T-cell (primary cell): ENCODE results near the gene RFTN1. TPM values are rescaled to one million over a fixed set of nuclear protein-coding genes. Genes with fewer than 3 reads are reported as not detected.

ENCODE experiments used
- ATAC-seq, 4 experiments: fragments of 200-7000 bp in 3 of 4; fragments of 150-1000 bp in 1 of 4; cut with Tn5 transposase; replicated peaks in 1 of 4; 1 replicate in 3 of 4; 2 replicates in 1 of 4; pipeline ENCODE4 v1.10.0; 2021; ENCODE audit warnings: moderate library complexity in 3 of 4, mild to moderate bottlenecking in 2 of 4, moderate number of reproducible peaks in 1 of 4
- CTCF ChIA-PET, 2 donors: fragments of 300-600 bp; sonication (Branson Sonifier 250); formaldehyde crosslinking; loops; one replicate each; lab custom pipeline; 2022; ENCODE audit warnings: antibody characterized with exemption in 2 of 2; lab: Charles Lee
- POLR2A ChIA-PET, 2 donors: fragments of 300-600 bp; sonication (Branson Sonifier 250); formaldehyde crosslinking; loops; one replicate each; lab custom pipeline; 2022; ENCODE audit warnings: antibody characterized with exemption in 2 of 2; lab: Charles Lee
- DNase-seq, 35 experiments: peaks; one replicate each; pipeline versions ENCODE4 v3.0.0 to v3.0.0-alpha.2; 2013 to 2023
- H3K27ac ChIP-seq: one replicate; pipeline ENCODE4 v1.5.1; 2013; ENCODE audit warnings: low read length
- H3K27me3 ChIP-seq, 2 experiments: replicated peaks in 1 of 2; 1 replicate in 1 of 2; 2 replicates in 1 of 2; pipeline versions ENCODE4 v1.6.1 to v1.7.0; 2013; ENCODE audit warnings: low read length in 1 of 2, mixed read lengths in 1 of 2; ENCODE audit not compliant: control insufficient read depth in 2 of 2, insufficient read depth in 2 of 2; ENCODE audit errors: extremely low read depth in 1 of 2
- H3K36me3 ChIP-seq, 2 donors: 1 replicate in 1 of 2; 2 replicates in 1 of 2; pipeline versions ENCODE4 v1.6.1 to v1.7.0; 2013; ENCODE audit warnings: low read length in 1 of 2; ENCODE audit not compliant: control insufficient read depth in 2 of 2, insufficient read depth in 1 of 2; ENCODE audit errors: extremely low read depth in 1 of 2
- H3K4me1 ChIP-seq, 2 experiments: 1 replicate in 1 of 2; 2 replicates in 1 of 2; pipeline versions ENCODE4 v1.6.1 to v1.7.0; 2013; ENCODE audit warnings: low read length in 2 of 2, mixed read lengths in 1 of 2; ENCODE audit not compliant: insufficient read depth in 2 of 2, control insufficient read depth in 1 of 2; ENCODE audit errors: extremely low read depth in 1 of 2
- H3K4me3 ChIP-seq, 2 donors: 1 replicate in 1 of 2; 2 replicates in 1 of 2; pipeline versions ENCODE4 v1.5.1 to v1.7.0; 2013; ENCODE audit warnings: mild to moderate bottlenecking in 2 of 2, low read length in 1 of 2, moderate library complexity in 1 of 2; ENCODE audit not compliant: control insufficient read depth in 1 of 2; ENCODE audit errors: extremely low read depth in 1 of 2
- H3K9me3 ChIP-seq: 2 replicates; pipeline ENCODE4 v1.7.0; 2013
- H3K27ac Mint-ChIP-seq, 2 donors: one replicate each; pipeline ENCODE4 v1.8.0; 2020 to 2021; ENCODE audit warnings: mild to moderate bottlenecking in 2 of 2, mixed read lengths in 2 of 2
- H3K27me3 Mint-ChIP-seq, 2 donors: one replicate each; pipeline ENCODE4 v1.8.0; 2021 to 2022; ENCODE audit warnings: mixed read lengths in 2 of 2
- H3K36me3 Mint-ChIP-seq: one replicate; pipeline ENCODE4 v1.8.0; 2021; ENCODE audit warnings: mixed read lengths
- H3K4me1 Mint-ChIP-seq, 3 donors: one replicate each; pipeline ENCODE4 v1.8.0; 2020 to 2022; ENCODE audit warnings: mixed read lengths in 3 of 3, mild to moderate bottlenecking in 1 of 3
- H3K4me3 Mint-ChIP-seq, 3 donors: one replicate each; pipeline ENCODE4 v1.8.0; 2020 to 2022; ENCODE audit warnings: mild to moderate bottlenecking in 3 of 3, mixed read lengths in 3 of 3, moderate library complexity in 3 of 3
- H3K9me3 Mint-ChIP-seq, 3 donors: one replicate each; pipeline ENCODE4 v1.8.0; 2020 to 2022; ENCODE audit warnings: mixed read lengths in 3 of 3
- WGBS: methylation state at CpG from one replicate; pipeline ENCODE4 v1.1.5; 2013; ENCODE audit warnings: missing lambda C conversion rate; ENCODE audit not compliant: insufficient coverage; 5-methylcytosine and 5-hydroxymethylcytosine counted together
- total RNA-seq, 35 experiments: library from RNA in 6 of 35; stranded (reverse) in 6 of 35; fragments of 120-200 nt in 1 of 35; gene quantifications; one replicate each; pipeline versions ENCODE4 v1.2.1 to v1.2.4 and lab custom pipeline; 2013 to 2026

RFTN1 gene
- total RNA-seq, 5 donors from 2014 or later (not counting 1 experiment from before 2014, with no cell fraction given) = 55.5 to 73.4 (median 70.7) TPM

DNA sequence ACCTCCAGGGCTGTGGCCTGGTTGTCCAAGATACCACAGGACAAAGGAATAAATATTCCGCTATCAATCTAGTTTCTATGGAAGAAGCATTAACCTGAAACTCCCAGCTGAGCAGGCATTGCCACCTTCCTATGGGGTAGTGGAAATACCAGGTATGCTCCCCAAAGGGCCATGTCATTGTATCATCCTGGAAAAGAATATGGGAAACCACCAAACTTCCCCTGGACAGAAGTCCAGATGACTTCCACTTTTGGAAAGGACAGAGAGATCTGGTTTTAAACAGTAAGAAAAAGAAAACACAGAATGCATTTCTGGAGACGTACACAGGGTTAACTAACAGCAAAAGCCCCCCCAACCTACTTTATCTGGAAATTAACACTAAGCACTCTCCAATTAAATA lies 100.2 kb downstream of the RFTN1 start:
- POLR2A ChIA-PET = no interaction called here
- Mint-ChIP-seq H3K27me3 (no peaks in the 10 kb centered on the region), H3K4me3 (no peak overlapping the region), H3K9me3 (no peaks in the 10 kb centered on the region), H3K4me1 (peaks cover 48 to 54% (median 49%) of the 10 kb centered on the region in 3 donors), H3K27ac (peak overlapping the region in 1 of 2 donors; percentile 39), H3K36me3 (peaks cover 41% of the 10 kb centered on the region)
- H3K27ac ChIP-seq = no peak overlapping the region
- H3K4me3 ChIP-seq = no peak overlapping the region
- peaks cover 5 to 11% of the 10 kb centered on the region in 2 donors for H3K36me3 ChIP-seq
- no peak for DNase-seq
- H3K27me3 ChIP-seq = no peaks in the 10 kb centered on the region
- CTCF ChIA-PET = interaction anchor here (0.6 to 0.7 kb wide), 2 partner anchors 146 to 923 kb away, joined by 3 read pairs; no protein-coding TSS in a partner anchor
- ATAC-seq = no peak
- WGBS = no CpG with 5 or more reads among the region's 2 CpGs
- H3K4me1 ChIP-seq = peaks cover 0 to 7% of the 10 kb centered on the region in 2 experiments
- no peaks in the 10 kb centered on the region for H3K9me3 ChIP-seq

- Histone ChIP-seq H3K9me3 (no peaks in the 10 kb centered on the region), H3K27ac (no peak overlapping the region), H3K4me3 (no peak overlapping the region), H3K36me3 (peaks cover 8 to 16% of the 10 kb centered on the region in 2 donors), H3K27me3 (no peaks in the 10 kb centered on the region), H3K4me1 (peaks cover 0 to 7% of the 10 kb centered on the region in 2 experiments)
- CTCF ChIA-PET = interaction anchor here in 1 of 2 donors (0.5 kb wide), 1 partner anchor 13 kb away, joined by 3 read pairs; no protein-coding TSS in a partner anchor
- Mint-ChIP-seq H3K4me3 (no peak overlapping the region), H3K36me3 (peaks cover 49% of the 10 kb centered on the region), H3K27me3 (no peaks in the 10 kb centered on the region), H3K9me3 (no peaks in the 10 kb centered on the region), H3K27ac (peak overlapping the region; percentile 1 to 19), H3K4me1 (peaks cover 48 to 52% (median 49%) of the 10 kb centered on the region in 3 donors)
- POLR2A ChIA-PET = no interaction called here
- ATAC-seq (no peak), DNase-seq (no peak)
- no CpG with 5 or more reads among the region's 1 CpG for WGBS
These were observed 101.2 kb downstream of the RFTN1 start for GRCh38 chr3:16412192-16412800.

- H3K36me3 Mint-ChIP-seq = peaks cover 45% of the 10 kb centered on the region
- no peak overlapping the region for H3K4me3 Mint-ChIP-seq
- Histone ChIP-seq H3K4me3 (no peak overlapping the region), H3K9me3 (no peaks in the 10 kb centered on the region), H3K36me3 (peaks cover 8 to 16% of the 10 kb centered on the region in 2 donors), H3K4me1 (peaks cover 0 to 7% of the 10 kb centered on the region in 2 experiments), H3K27ac (no peak overlapping the region), H3K27me3 (no peaks in the 10 kb centered on the region)
- no peak overlapping the region for H3K27ac Mint-ChIP-seq
- DNase-seq (no peak), ATAC-seq (no peak)
- no CpG with 5 or more reads among the region's 2 CpGs for WGBS
- H3K27me3 Mint-ChIP-seq = no peaks in the 10 kb centered on the region
- CTCF ChIA-PET = interaction anchor here in 1 of 2 donors (0.5 kb wide), 1 partner anchor 14 kb away, joined by 3 read pairs; no protein-coding TSS in a partner anchor
- H3K4me1 Mint-ChIP-seq = peaks cover 45 to 47% (median 47%) of the 10 kb centered on the region in 3 donors
- POLR2A ChIA-PET = no interaction called here
- H3K9me3 Mint-ChIP-seq = no peaks in the 10 kb centered on the region
These were observed 102.1 kb downstream of the RFTN1 start for GRCh38 chr3:16411441-16411840.

DNA sequence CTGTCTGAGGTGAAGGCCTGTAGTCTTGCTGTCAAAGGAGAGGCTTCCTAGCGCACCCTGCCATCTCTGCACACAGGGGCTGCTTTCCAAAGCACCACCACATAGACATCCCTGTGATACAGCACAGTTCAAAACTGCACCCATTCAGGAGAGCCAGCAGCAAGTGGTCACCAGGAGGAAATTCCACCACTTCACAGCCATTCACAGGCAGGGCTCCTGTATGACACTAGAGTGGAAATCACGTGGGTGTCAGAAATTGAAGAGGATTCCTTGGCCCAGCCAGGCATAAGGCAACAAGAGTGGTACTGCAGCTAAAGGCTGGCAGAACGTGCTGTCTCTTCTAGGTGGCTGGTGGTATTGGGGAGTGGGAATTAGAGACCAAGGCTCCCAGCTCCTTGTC lies 102.8 kb downstream of the RFTN1 start:
- Mint-ChIP-seq H3K27ac (no peak overlapping the region), H3K27me3 (no peaks in the 10 kb centered on the region), H3K4me1 (peaks cover 40 to 44% (median 41%) of the 10 kb centered on the region in 3 donors), H3K36me3 (peaks cover 42% of the 10 kb centered on the region), H3K4me3 (no peak overlapping the region), H3K9me3 (no peaks in the 10 kb centered on the region)
- DNase-seq (no peak), ATAC-seq (no peak)
- Histone ChIP-seq H3K27ac (no peak overlapping the region), H3K4me3 (no peak overlapping the region), H3K9me3 (no peaks in the 10 kb centered on the region), H3K4me1 (peaks cover 0 to 7% of the 10 kb centered on the region in 2 experiments), H3K27me3 (no peaks in the 10 kb centered on the region), H3K36me3 (peaks cover 8 to 19% of the 10 kb centered on the region in 2 donors)
- 91% methylated on average over 3 of the region's 3 CpGs for WGBS
- POLR2A ChIA-PET = no interaction called here
- CTCF ChIA-PET = no interaction called here

DNA sequence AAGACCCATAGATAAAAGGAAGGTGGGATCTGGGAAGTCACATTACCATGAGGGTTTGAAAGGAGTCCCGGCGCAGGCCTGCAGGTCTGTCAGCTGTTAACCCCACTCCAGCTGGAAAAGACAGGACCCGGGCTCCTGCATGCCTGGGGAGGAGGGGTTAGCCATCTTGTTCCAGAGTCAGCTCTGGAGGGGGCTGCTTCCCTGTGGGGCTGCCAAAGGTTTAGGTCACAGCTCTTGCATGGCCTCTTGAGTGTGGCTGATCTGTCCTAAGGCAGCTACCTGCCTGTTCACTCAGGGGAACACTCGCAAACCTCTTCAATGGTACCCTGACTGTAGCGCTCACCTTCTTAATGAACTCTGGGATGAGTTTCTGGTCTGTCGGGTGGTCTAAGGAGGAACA lies 104.5 kb downstream of the RFTN1 start:
- Histone ChIP-seq H3K4me3 (no peak overlapping the region), H3K27ac (no peak overlapping the region), H3K9me3 (no peaks in the 10 kb centered on the region), H3K27me3 (no peaks in the 10 kb centered on the region), H3K4me1 (peaks cover 0 to 7% of the 10 kb centered on the region in 2 experiments), H3K36me3 (peaks cover 8 to 19% of the 10 kb centered on the region in 2 donors)
- Mint-ChIP-seq H3K27ac (no peak overlapping the region), H3K4me3 (no peak overlapping the region), H3K36me3 (peaks cover 44% of the 10 kb centered on the region), H3K9me3 (no peaks in the 10 kb centered on the region), H3K4me1 (peaks cover 28 to 36% (median 31%) of the 10 kb centered on the region in 3 donors), H3K27me3 (no peaks in the 10 kb centered on the region)
- no peak for ATAC-seq
- CTCF ChIA-PET = no interaction called here
- no peak for DNase-seq
- POLR2A ChIA-PET = no interaction called here
- 94% methylated on average over 3 of the region's 6 CpGs for WGBS

DNA sequence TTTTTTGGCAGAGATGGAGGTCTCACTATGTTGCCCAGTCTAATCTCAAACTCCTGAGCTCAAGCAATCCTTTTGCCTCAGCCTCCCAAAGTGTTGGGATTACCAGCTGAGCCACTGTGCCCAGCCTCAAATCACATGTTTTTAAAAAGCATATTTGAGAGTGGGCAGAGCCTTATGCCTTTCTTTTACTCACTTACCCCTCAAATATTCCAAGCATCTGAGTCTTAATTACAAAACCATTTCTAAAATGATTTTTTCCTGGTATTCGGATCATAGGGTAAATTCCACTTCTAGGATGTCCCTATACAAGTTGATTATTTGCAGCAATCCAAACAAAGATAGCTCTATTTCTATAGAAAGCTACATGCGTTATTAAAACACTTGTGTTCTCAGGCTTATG lies 106.1 kb downstream of the RFTN1 start:
- POLR2A ChIA-PET = interaction anchor here in 1 of 2 donors (0.6 kb wide), 1 partner anchor 9 kb away, joined by 8 read pairs; no protein-coding TSS in a partner anchor
- 92% methylated on average over 2 of the region's 2 CpGs for WGBS
- H3K9me3 ChIP-seq = no peaks in the 10 kb centered on the region

More for the DNA sequence above, 106.1 kb downstream of the RFTN1 start:
- H3K36me3 ChIP-seq = peaks cover 8 to 28% of the 10 kb centered on the region in 2 donors
- H3K36me3 Mint-ChIP-seq = peaks cover 37% of the 10 kb centered on the region
- peaks cover 0 to 6% of the 10 kb centered on the region in 2 experiments for H3K4me1 ChIP-seq
- no peak overlapping the region for H3K4me3 ChIP-seq
- H3K27ac Mint-ChIP-seq = no peak overlapping the region
- no peak for ATAC-seq
- no peaks in the 10 kb centered on the region for H3K27me3 ChIP-seq
- no peak for DNase-seq
- CTCF ChIA-PET = interaction anchor here (0.6 kb wide), 2 partner anchors 25 to 142 kb away, joined by 3 read pairs; partner anchors contain the start of genes DPH3 (in 1 of the 2) and OXNAD1 (in 1 of the 2)
- H3K4me3 Mint-ChIP-seq = no peak overlapping the region
- H3K4me1 Mint-ChIP-seq = peaks cover 15 to 23% (median 18%) of the 10 kb centered on the region in 3 donors
- no peaks in the 10 kb centered on the region for H3K9me3 Mint-ChIP-seq
- H3K27ac ChIP-seq = no peak overlapping the region
- no peaks in the 10 kb centered on the region for H3K27me3 Mint-ChIP-seq
